Neural progenitor cell (in vitro differentiated cells): ENCODE data around the gene WDR70. TPM values are rescaled to one million over a fixed set of nuclear protein-coding genes. Genes with fewer than 3 reads are reported as not detected.

Source experiments
- DNase-seq: peaks from one replicate; pipeline ENCODE4 v3.0.0-alpha.2; 2016; ENCODE audit warnings: low spot score
- H2AFZ ChIP-seq: fragments of 200-600 bp; sonication (generic); replicated peaks from 2 replicates; pipeline ENCODE4 v1.6.1; 2016; ENCODE audit warnings: antibody characterized with exemption
- H3F3A ChIP-seq: fragments of 200-600 bp; sonication (generic); 2 replicates; pipeline ENCODE4 v1.6.1; 2016; ENCODE audit warnings: antibody characterized with exemption, low read depth
- H3K27ac ChIP-seq: fragments of 200-600 bp; sonication (generic); 2 replicates; pipeline ENCODE4 v1.5.1; 2016; ENCODE audit warnings: mild to moderate bottlenecking
- H3K27me3 ChIP-seq: fragments of 200-600 bp; sonication (generic); 2 replicates; pipeline ENCODE4 v1.6.1; 2016; ENCODE audit warnings: mild to moderate bottlenecking, moderate library complexity
- H3K36me3 ChIP-seq: fragments of 200-600 bp; sonication (generic); 2 replicates; pipeline ENCODE4 v1.5.1; 2016
- H3K4me1 ChIP-seq: fragments of 200-600 bp; sonication (generic); 2 replicates; pipeline ENCODE4 v1.6.1; 2016; ENCODE audit warnings: mixed run types
- H3K4me2 ChIP-seq: fragments of 200-600 bp; sonication (generic); 2 replicates; pipeline ENCODE4 v1.6.1; 2016
- H3K4me3 ChIP-seq: fragments of 200-600 bp; sonication (generic); 2 replicates; pipeline ENCODE4 v1.5.1; 2016
- H3K79me2 ChIP-seq: fragments of 200-600 bp; sonication (generic); 2 replicates; pipeline ENCODE4 v1.6.1; 2016; ENCODE audit warnings: low read depth
- H3K9ac ChIP-seq: fragments of 200-600 bp; sonication (generic); 2 replicates; pipeline ENCODE4 v1.6.1; 2016
- H3K9me3 ChIP-seq: fragments of 200-600 bp; sonication (generic); 2 replicates; pipeline ENCODE4 v1.5.1; 2016; ENCODE audit warnings: low read depth
- H4K20me1 ChIP-seq: fragments of 200-600 bp; sonication (generic); 2 replicates; pipeline ENCODE4 v1.6.1; 2016; ENCODE audit warnings: low read depth
- H3K27ac Mint-ChIP-seq: 3 replicates; pipeline ENCODE4 v1.8.0; 2021; ENCODE audit warnings: mixed read lengths
- H3K27me3 Mint-ChIP-seq: 2 replicates; pipeline ENCODE4 v1.8.0; 2022; ENCODE audit warnings: low read depth, mild to moderate bottlenecking, inconsistent platforms, moderate library complexity, mixed read lengths; ENCODE audit not compliant: insufficient read depth
- H3K36me3 Mint-ChIP-seq: 3 replicates; pipeline ENCODE4 v1.8.0; 2021; ENCODE audit warnings: mixed read lengths
- H3K4me1 Mint-ChIP-seq: 3 replicates; pipeline ENCODE4 v1.8.0; 2021; ENCODE audit warnings: mixed read lengths
- H3K4me3 Mint-ChIP-seq: 3 replicates; pipeline ENCODE4 v1.8.0; 2021; ENCODE audit warnings: mild to moderate bottlenecking, moderate library complexity, mixed read lengths
- H3K9me3 Mint-ChIP-seq: 3 replicates; pipeline ENCODE4 v1.8.0; 2020; ENCODE audit warnings: mixed read lengths
- EZH2 ChIP-seq: fragments of 200-600 bp; sonication (generic); IDR thresholded peaks from 2 replicates; pipeline ENCODE4 v1.6.1; 2017; ENCODE audit warnings: antibody characterized with exemption, mild to moderate bottlenecking, moderate library complexity
- EZH2phosphoT487 ChIP-seq: fragments of 200-600 bp; sonication (generic); IDR thresholded peaks from 2 replicates; pipeline ENCODE4 v1.6.1; 2017; ENCODE audit warnings: antibody characterized with exemption
- total RNA-seq: library from RNA; depleted of rRNA; stranded (reverse); fragments of >200 nt; gene quantifications from 2 replicates; pipeline ENCODE4 v1.2.3, GENCODE V29; 2015; ENCODE audit warnings: low replicate concordance
- TF ChIP-seq, protein P1 (sequence below): fragments of 200-600 bp; sonication (generic); IDR thresholded peaks from 2 replicates; pipeline ENCODE4 v1.5.1; 2017; ENCODE audit warnings: antibody characterized with exemption, mild to moderate bottlenecking

The WDR70 gene
- total RNA-seq, 1 donor from 2014 or later: 46.2 TPM

DNA sequence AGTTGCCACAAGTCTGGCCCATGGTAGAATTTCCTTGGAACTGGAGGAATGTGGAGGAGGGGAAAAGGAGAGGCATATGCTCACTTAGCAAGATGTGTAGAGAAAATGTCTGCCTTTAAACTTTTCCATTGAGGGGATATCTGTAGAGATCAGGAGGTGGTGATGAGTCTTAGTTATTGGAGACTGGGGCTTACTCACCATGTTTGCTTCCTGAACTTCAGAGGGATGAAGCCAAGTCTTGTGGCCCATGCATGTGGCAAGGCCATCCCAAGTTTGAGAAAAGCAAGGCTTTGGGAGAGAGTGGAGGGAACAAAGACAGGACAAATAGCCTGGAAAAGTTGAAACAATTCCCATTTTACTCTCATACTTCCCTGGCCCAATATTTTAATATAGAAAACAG, 336.2 kb downstream of the WDR70 start:
- H3K27me3 ChIP-seq: no peaks in the 10 kb centered on the region
- no peaks in the 10 kb centered on the region for H3K9me3 ChIP-seq
- Mint-ChIP-seq H3K27ac (no peak overlapping the region), H3K36me3 (no peaks in the 10 kb centered on the region), H3K9me3 (no peaks in the 10 kb centered on the region), H3K27me3 (no peaks in the 10 kb centered on the region), H3K4me3 (no peak overlapping the region), H3K4me1 (peaks cover 11% of the 10 kb centered on the region)
- no peaks in the 10 kb centered on the region for H3K4me1 ChIP-seq
- TF ChIP-seq EZH2phosphoT487 (no peak), EZH2 (no peak)
- TF ChIP-seq, protein P1, sequence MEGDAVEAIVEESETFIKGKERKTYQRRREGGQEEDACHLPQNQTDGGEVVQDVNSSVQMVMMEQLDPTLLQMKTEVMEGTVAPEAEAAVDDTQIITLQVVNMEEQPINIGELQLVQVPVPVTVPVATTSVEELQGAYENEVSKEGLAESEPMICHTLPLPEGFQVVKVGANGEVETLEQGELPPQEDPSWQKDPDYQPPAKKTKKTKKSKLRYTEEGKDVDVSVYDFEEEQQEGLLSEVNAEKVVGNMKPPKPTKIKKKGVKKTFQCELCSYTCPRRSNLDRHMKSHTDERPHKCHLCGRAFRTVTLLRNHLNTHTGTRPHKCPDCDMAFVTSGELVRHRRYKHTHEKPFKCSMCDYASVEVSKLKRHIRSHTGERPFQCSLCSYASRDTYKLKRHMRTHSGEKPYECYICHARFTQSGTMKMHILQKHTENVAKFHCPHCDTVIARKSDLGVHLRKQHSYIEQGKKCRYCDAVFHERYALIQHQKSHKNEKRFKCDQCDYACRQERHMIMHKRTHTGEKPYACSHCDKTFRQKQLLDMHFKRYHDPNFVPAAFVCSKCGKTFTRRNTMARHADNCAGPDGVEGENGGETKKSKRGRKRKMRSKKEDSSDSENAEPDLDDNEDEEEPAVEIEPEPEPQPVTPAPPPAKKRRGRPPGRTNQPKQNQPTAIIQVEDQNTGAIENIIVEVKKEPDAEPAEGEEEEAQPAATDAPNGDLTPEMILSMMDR: no peak
- H2AFZ ChIP-seq: no peak overlapping the region
- H3K4me3 ChIP-seq: no peak overlapping the region
- H3K4me2 ChIP-seq: no peak overlapping the region
- no peaks in the 10 kb centered on the region for H4K20me1 ChIP-seq
- H3F3A ChIP-seq: no peaks in the 10 kb centered on the region
- H3K36me3 ChIP-seq: no peaks in the 10 kb centered on the region
- H3K9ac ChIP-seq: no peak overlapping the region
- H3K79me2 ChIP-seq: no peaks in the 10 kb centered on the region
- DNase-seq: no peak
- H3K27ac ChIP-seq: no peak overlapping the region

DNA sequence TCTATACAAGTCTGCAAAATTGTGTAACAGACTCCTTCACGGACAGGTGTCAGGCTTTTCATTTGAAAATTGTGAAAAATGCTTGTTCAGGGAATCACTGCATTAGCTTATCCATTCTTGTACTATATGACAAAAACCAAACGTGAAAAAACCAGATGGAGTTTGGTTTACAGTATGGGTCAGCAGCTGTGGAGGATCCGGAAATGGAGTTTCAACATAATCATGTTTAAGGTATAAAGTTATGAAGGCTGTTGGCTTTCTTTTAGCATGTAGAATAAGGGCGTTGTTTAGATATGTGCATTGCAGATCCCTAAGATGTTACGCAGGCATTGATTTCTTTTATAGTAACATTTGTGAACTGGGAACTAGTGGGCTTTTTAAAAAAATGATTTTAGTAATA, 336.9 kb downstream of the WDR70 start:
- Histone ChIP-seq H3K27me3 (no peaks in the 10 kb centered on the region), H3K9me3 (no peaks in the 10 kb centered on the region), H4K20me1 (no peaks in the 10 kb centered on the region), H2AFZ (no peak overlapping the region), H3F3A (no peaks in the 10 kb centered on the region), H3K9ac (no peak overlapping the region), H3K27ac (no peak overlapping the region), H3K79me2 (no peaks in the 10 kb centered on the region), H3K4me3 (no peak overlapping the region), H3K36me3 (no peaks in the 10 kb centered on the region), H3K4me1 (no peaks in the 10 kb centered on the region), H3K4me2 (no peak overlapping the region)
- H3K4me1 Mint-ChIP-seq: peaks cover 14% of the 10 kb centered on the region
- TF ChIP-seq, protein P1: no peak
- no peak for TF ChIP-seq EZH2
- no peak for TF ChIP-seq EZH2phosphoT487
- H3K4me3 Mint-ChIP-seq: no peak overlapping the region
- no peaks in the 10 kb centered on the region for H3K27me3 Mint-ChIP-seq
- no peaks in the 10 kb centered on the region for H3K9me3 Mint-ChIP-seq
- no peaks in the 10 kb centered on the region for H3K36me3 Mint-ChIP-seq
- DNase-seq: no peak
- no peak overlapping the region for H3K27ac Mint-ChIP-seq

DNA sequence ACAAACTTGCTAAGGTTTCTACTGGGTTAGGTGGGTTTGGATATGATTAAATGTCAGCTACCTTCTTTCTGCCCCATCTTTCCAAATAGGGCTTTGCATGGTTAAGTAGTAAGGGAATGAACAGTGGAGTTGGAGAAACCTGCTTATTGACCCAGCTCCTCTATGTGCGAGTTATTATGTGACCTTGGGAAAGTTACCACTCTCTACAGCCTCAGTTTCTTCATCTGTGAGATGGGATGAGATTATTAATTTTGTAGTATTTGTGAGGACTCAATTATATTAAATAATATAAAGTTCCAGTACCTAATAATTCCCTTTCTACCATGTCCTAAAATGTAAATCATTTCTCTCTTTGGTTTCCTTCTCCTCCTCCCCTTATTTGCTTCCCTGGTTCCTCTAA, 337.3 kb downstream of the WDR70 start:
- Histone ChIP-seq H3K4me3 (no peak overlapping the region), H3K9me3 (no peaks in the 10 kb centered on the region), H3K9ac (no peak overlapping the region), H3K36me3 (no peaks in the 10 kb centered on the region), H3K27me3 (no peaks in the 10 kb centered on the region), H3K27ac (no peak overlapping the region), H4K20me1 (no peaks in the 10 kb centered on the region), H3K4me1 (no peaks in the 10 kb centered on the region), H3K79me2 (no peaks in the 10 kb centered on the region), H3K4me2 (no peak overlapping the region), H3F3A (no peaks in the 10 kb centered on the region), H2AFZ (no peak overlapping the region)
- no peak for TF ChIP-seq EZH2phosphoT487
- no peak for TF ChIP-seq EZH2
- TF ChIP-seq, protein P1: no peak
- Mint-ChIP-seq H3K27me3 (no peaks in the 10 kb centered on the region), H3K27ac (no peak overlapping the region), H3K4me3 (no peak overlapping the region), H3K4me1 (peaks cover 16% of the 10 kb centered on the region), H3K36me3 (no peaks in the 10 kb centered on the region), H3K9me3 (no peaks in the 10 kb centered on the region)
- no peak for DNase-seq

DNA sequence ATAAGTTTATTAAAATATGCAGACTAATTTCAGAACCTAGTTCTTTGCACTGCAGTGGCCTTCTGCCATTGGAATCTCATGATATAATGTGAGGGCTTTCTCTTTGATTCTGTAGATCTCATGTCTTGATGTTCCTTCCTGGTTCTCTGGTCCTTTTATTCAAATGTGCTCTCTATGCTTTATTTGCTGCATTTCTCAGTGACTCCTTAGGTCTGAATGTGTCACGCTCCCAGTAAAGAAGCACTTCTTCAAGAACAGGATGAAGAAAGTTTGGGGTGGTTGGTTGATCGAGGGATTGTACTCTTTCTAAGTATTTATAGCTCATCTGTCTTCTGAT, 338.1 kb downstream of the WDR70 start:
- H4K20me1 ChIP-seq: no peaks in the 10 kb centered on the region
- DNase-seq: no peak
- Mint-ChIP-seq H3K36me3 (no peaks in the 10 kb centered on the region), H3K9me3 (no peaks in the 10 kb centered on the region), H3K27me3 (no peaks in the 10 kb centered on the region), H3K4me3 (no peak overlapping the region), H3K27ac (no peak overlapping the region), H3K4me1 (peaks cover 20% of the 10 kb centered on the region)
- H3K27ac ChIP-seq: no peak overlapping the region
- H3K27me3 ChIP-seq: no peaks in the 10 kb centered on the region
- H3K9ac ChIP-seq: no peak overlapping the region
- H3K4me2 ChIP-seq: no peak overlapping the region
- H2AFZ ChIP-seq: no peak overlapping the region
- no peak overlapping the region for H3K4me3 ChIP-seq
- H3K9me3 ChIP-seq: no peaks in the 10 kb centered on the region
- TF ChIP-seq, protein P1: no peak
- TF ChIP-seq EZH2: no peak
- TF ChIP-seq EZH2phosphoT487: no peak
- no peaks in the 10 kb centered on the region for H3K36me3 ChIP-seq
- H3F3A ChIP-seq: no peaks in the 10 kb centered on the region
- no peaks in the 10 kb centered on the region for H3K79me2 ChIP-seq
- no peaks in the 10 kb centered on the region for H3K4me1 ChIP-seq
